ENCODE measurements around the gene CWC25. TPM values are rescaled to one million over a fixed set of nuclear protein-coding genes. Genes with fewer than 3 reads are reported as not detected.

The CWC25 gene
- total and polyA plus RNA-seq, 2 of the 13 experiments (the other 11 are each of a cell fraction or from before 2014, with no cell fraction given): 15.6 to 22.7 TPM

- TF ChIP-seq PAX8 (CRISPR knock-in tag; IDR thresholded peaks at IDR 0.05; ENCODE audit: borderline replicate concordance): no peak
- peak; percentile 64 for TF ChIP-seq SAP130 (CRISPR knock-in tag; IDR thresholded peaks at IDR 0.05; ENCODE audit: low read depth)
- TF ChIP-seq MYPOP (CRISPR knock-in tag; IDR thresholded peaks at IDR 0.05): no peak
- TF ChIP-seq ZNF503 (CRISPR knock-in tag; IDR thresholded peaks at IDR 0.05): peak; percentile 53; the same call in 1 of the 2 replicates
- TF ChIP-seq CENPBD1 (CRISPR knock-in tag; IDR thresholded peaks at IDR 0.05; ENCODE audit: borderline replicate concordance, low read depth): no peak
- no peak for TF ChIP-seq FOXP1 (IDR thresholded peaks at IDR 0.05)
- peak; percentile 83 for TF ChIP-seq FOXP1 (CRISPR knock-in tag; IDR thresholded peaks at IDR 0.05)
- no peak for TF ChIP-seq ZNF260 (CRISPR knock-in tag; IDR thresholded peaks at IDR 0.05; ENCODE audit: borderline replicate concordance, low read depth)
- TF ChIP-seq PPARG (CRISPR knock-in tag; conservative IDR thresholded peaks at IDR 0.05): peak; percentile 21; the same call in 1 of the 2 replicates
- no peak for TF ChIP-seq ZNF318 (CRISPR knock-in tag; IDR thresholded peaks at IDR 0.05)
- TF ChIP-seq NCOR1 (IDR thresholded peaks at IDR 0.05; ENCODE audit: borderline replicate concordance, low read length): no peak
- no peak for TF ChIP-seq SMYD3 (CRISPR knock-in tag; IDR thresholded peaks at IDR 0.05)
- TF ChIP-seq ZNF670 (CRISPR knock-in tag; IDR thresholded peaks at IDR 0.05; ENCODE audit: borderline replicate concordance): no peak
- peak; percentile 58; the same call in 1 of the 2 replicates for TF ChIP-seq THAP11 (CRISPR knock-in tag; IDR thresholded peaks at IDR 0.05)
- TF ChIP-seq REPIN1 (CRISPR knock-in tag; IDR thresholded peaks at IDR 0.05; ENCODE audit: borderline replicate concordance, low read depth): 0 out of 2 replicates have a peak, but pooled peaks have one; percentile 35
- TF ChIP-seq, protein P1, sequence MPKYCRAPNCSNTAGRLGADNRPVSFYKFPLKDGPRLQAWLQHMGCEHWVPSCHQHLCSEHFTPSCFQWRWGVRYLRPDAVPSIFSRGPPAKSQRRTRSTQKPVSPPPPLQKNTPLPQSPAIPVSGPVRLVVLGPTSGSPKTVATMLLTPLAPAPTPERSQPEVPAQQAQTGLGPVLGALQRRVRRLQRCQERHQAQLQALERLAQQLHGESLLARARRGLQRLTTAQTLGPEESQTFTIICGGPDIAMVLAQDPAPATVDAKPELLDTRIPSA (CRISPR knock-in tag; IDR thresholded peaks at IDR 0.05; ENCODE audit: borderline replicate concordance): no peak
- no peak for TF ChIP-seq KLF13 (CRISPR knock-in tag; IDR thresholded peaks at IDR 0.05)
These were observed 47.7 kb upstream of the CWC25 start (continued) for GRCh38 chr17:38872671-38873385.

Measured in HepG2 (cell line).